Activated CD8-positive, alpha-beta T cell treated with anti-CD3 and anti-CD28 coated beads for 36 hours (primary cell): ENCODE measurements around the gene GARIN5B. TPM values are rescaled to one million over a fixed set of nuclear protein-coding genes. Genes with fewer than 3 reads are reported as not detected.

Experiments
- ATAC-seq: fragments of 200-7000 bp; cut with Tn5 transposase; one replicate; pipeline ENCODE4 v1.10.0; 2021; ENCODE audit warnings: mild to moderate bottlenecking, moderate library complexity
- CTCF ChIA-PET: fragments of 350-600 bp; sonication (Branson Sonifier 250); formaldehyde crosslinking; loops from one replicate; lab custom pipeline; 2021; ENCODE audit warnings: antibody characterized with exemption; lab: Charles Lee
- POLR2A ChIA-PET: fragments of 350-600 bp; sonication (Branson Sonifier 250); formaldehyde crosslinking; loops from one replicate; lab custom pipeline; 2021; ENCODE audit warnings: antibody characterized with exemption; lab: Charles Lee
- DNase-seq: peaks from one replicate; pipeline ENCODE4 v3.0.0-alpha.2; 2020
- H3K27ac Mint-ChIP-seq: one replicate; pipeline ENCODE4 v1.8.0; 2021; ENCODE audit warnings: mild to moderate bottlenecking, mixed read lengths
- H3K27me3 Mint-ChIP-seq: one replicate; pipeline ENCODE4 v1.8.0; 2021; ENCODE audit warnings: mixed read lengths
- H3K36me3 Mint-ChIP-seq: one replicate; pipeline ENCODE4 v1.8.0; 2021; ENCODE audit warnings: low read depth, mixed read lengths
- H3K4me1 Mint-ChIP-seq: one replicate; pipeline ENCODE4 v1.8.0; 2021; ENCODE audit warnings: low read depth, mixed read lengths
- H3K4me3 Mint-ChIP-seq: one replicate; pipeline ENCODE4 v1.8.0; 2021; ENCODE audit warnings: mild to moderate bottlenecking, moderate library complexity, mixed read lengths
- H3K9me3 Mint-ChIP-seq: one replicate; pipeline ENCODE4 v1.8.0; 2021; ENCODE audit warnings: mixed read lengths
- CTCF ChIP-seq: fragments of 200-600 bp; IDR thresholded peaks from one replicate; pipeline ENCODE4 v1.8.0; 2022; ENCODE audit warnings: antibody characterized with exemption, mild to moderate bottlenecking
- intact Hi-C: fragments of 100-400 bp; cut with micrococcal nuclease; formaldehyde crosslinking; loops from one replicate; pipeline ENCODE4 v1.10.0; 2022
- total RNA-seq, 2 experiments: library from RNA; stranded (reverse); gene quantifications; one replicate each; pipeline ENCODE4 v1.2.3, GENCODE V29; 2021

The GARIN5B gene
- total RNA-seq, 2 experiments from 2014 or later: not detected

GRCh38 chr19:55360902-55361301, 2.2 kb downstream of the GARIN5B start:
- Mint-ChIP-seq H3K9me3 (no peaks in the 10 kb centered on the region), H3K4me1 (no peaks in the 10 kb centered on the region), H3K27me3 (peaks cover 4% of the 10 kb centered on the region), H3K36me3 (no peaks in the 10 kb centered on the region), H3K4me3 (no peak overlapping the region), H3K27ac (no peak overlapping the region)
- intact Hi-C loops: no loop called here
- DNase-seq (no peak), ATAC-seq (no peak)
- POLR2A ChIA-PET: interaction anchor here (0.7 to 0.9 kb wide), 3 partner anchors 12 to 24 kb away, joined by 3 read pairs; no protein-coding TSS in a partner anchor
- CTCF ChIA-PET: no interaction called here
- TF ChIP-seq CTCF: no peak

- H3K4me1 Mint-ChIP-seq: no peaks in the 10 kb centered on the region
- intact Hi-C loops: no loop called here
- no peak overlapping the region for H3K4me3 Mint-ChIP-seq
- POLR2A ChIA-PET: interaction anchor here (0.8 to 1.1 kb wide), 2 partner anchors 20 to 58 kb away, joined by 3 read pairs; no protein-coding TSS in a partner anchor
- no peak for ATAC-seq
- H3K9me3 Mint-ChIP-seq: no peaks in the 10 kb centered on the region
- peaks cover 13% of the 10 kb centered on the region for H3K27me3 Mint-ChIP-seq
- CTCF ChIA-PET: interaction anchor here (0.6 to 1.0 kb wide), 3 partner anchors 58 to 67 kb away, joined by 3 read pairs; no protein-coding TSS in a partner anchor
- no peak for DNase-seq
- H3K27ac Mint-ChIP-seq: no peak overlapping the region
- no peaks in the 10 kb centered on the region for H3K36me3 Mint-ChIP-seq
- no peak for TF ChIP-seq CTCF
Observed at GRCh38 chr19:55358943-55359908, 3.8 kb downstream of the GARIN5B start.

- Mint-ChIP-seq H3K27me3 (peaks cover 18% of the 10 kb centered on the region), H3K27ac (no peak overlapping the region), H3K9me3 (no peaks in the 10 kb centered on the region), H3K4me3 (no peak overlapping the region), H3K36me3 (no peaks in the 10 kb centered on the region), H3K4me1 (peaks cover 3% of the 10 kb centered on the region)
- no peak for TF ChIP-seq CTCF
- POLR2A ChIA-PET: interaction anchor here (0.8 to 1.1 kb wide), 2 partner anchors 19 to 57 kb away, joined by 3 read pairs; no protein-coding TSS in a partner anchor
- no peak for ATAC-seq
- intact Hi-C loops: no loop called here
- no peak for DNase-seq
- CTCF ChIA-PET: interaction anchor here (1.0 kb wide), 1 partner anchor 60 kb away, joined by 3 read pairs; no protein-coding TSS in a partner anchor
Observed at GRCh38 chr19:55358493-55358892, 4.6 kb downstream of the GARIN5B start.

DNA sequence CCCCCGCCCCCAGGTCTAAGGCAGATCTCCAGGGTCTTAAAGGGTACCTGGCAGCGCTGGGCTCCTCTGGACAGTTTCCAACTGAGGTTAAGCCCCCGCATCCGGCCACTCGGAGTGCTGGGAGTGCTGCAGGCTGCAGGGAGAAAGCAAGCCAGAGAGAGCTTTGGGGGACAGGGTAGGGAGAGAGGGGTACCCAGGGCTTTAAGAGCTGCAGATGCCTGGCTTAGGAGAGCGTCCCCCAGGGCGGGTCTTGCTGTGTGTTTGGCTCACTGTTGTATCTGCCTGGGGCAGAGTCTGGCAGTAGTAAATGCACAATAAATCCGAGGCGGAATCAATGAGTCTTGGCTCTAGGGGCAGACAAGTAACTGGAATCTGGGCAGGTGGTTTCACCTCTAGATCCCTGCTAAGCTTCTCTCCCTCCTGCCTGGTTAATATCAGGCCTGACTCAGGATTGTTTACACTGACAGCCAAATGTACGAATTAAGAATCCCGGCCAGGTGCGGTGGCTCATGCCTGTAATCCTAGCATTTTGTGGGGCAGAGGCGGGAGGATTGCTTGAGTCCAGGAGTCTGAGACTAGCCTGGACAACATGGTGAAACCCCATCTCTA, 7.7 kb downstream of the GARIN5B start:
- TF ChIP-seq CTCF: no peak
- intact Hi-C loops: no loop called here
- POLR2A ChIA-PET: interaction anchor here (0.8 to 1.8 kb wide), 5 partner anchors 10 to 96 kb away, joined by 3 to 6 read pairs (median 4); partner anchors contain the start of gene TMEM238
- Mint-ChIP-seq H3K4me3 (no peak overlapping the region), H3K4me1 (peaks cover 15% of the 10 kb centered on the region), H3K27me3 (peaks cover 50% of the 10 kb centered on the region), H3K9me3 (no peaks in the 10 kb centered on the region), H3K27ac (no peak overlapping the region), H3K36me3 (no peaks in the 10 kb centered on the region)
- no peak for DNase-seq
- CTCF ChIA-PET: no interaction called here
- ATAC-seq: no peak
